Thoracic aorta (tissue), 2 donors: ENCODE measurements around the gene PDE4D. TPM values are rescaled to one million over a fixed set of nuclear protein-coding genes. Genes with fewer than 3 reads are reported as not detected.

Experiments used
- ATAC-seq: fragments of 150-250 bp; one replicate; pipeline ENCODE4 v1.8.0; 2017; ENCODE audit warnings: low read depth; ENCODE audit not compliant: insufficient number of reproducible peaks, low FRiP score
- DNase-seq: peaks from one replicate; pipeline ENCODE4 v3.0.0-alpha.2; 2020; ENCODE audit warnings: low spot score
- H3K27ac ChIP-seq, 2 donors: fragments of 200-600 bp; sonication (generic); 1 replicate in 1 of 2; 2 replicates in 1 of 2; pipeline ENCODE4 v1.5.1; 2016; ENCODE audit warnings: mild to moderate bottlenecking in 2 of 2, moderate library complexity in 2 of 2
- H3K27me3 ChIP-seq: fragments of 200-600 bp; sonication (generic); replicated peaks from 2 replicates; pipeline ENCODE4 v1.6.0; 2016; ENCODE audit warnings: mild to moderate bottlenecking; ENCODE audit not compliant: insufficient read depth
- H3K36me3 ChIP-seq: fragments of 200-600 bp; sonication (generic); one replicate; pipeline ENCODE4 v1.5.1; 2016
- H3K4me1 ChIP-seq, 2 donors: fragments of 200-600 bp; sonication (generic); 1 replicate in 1 of 2; 2 replicates in 1 of 2; pipeline versions ENCODE4 v1.5.1 to v1.6.0; 2016; ENCODE audit warnings: low read depth in 2 of 2, mild to moderate bottlenecking in 1 of 2; ENCODE audit not compliant: control insufficient read depth in 1 of 2
- H3K4me3 ChIP-seq: fragments of 200-600 bp; sonication (generic); 2 replicates; pipeline ENCODE4 v1.5.1; 2016; ENCODE audit warnings: mild to moderate bottlenecking
- H3K9me3 ChIP-seq: fragments of 200-600 bp; sonication (generic); 2 replicates; pipeline ENCODE4 v1.5.1; 2016
- total RNA-seq, 2 donors: library from RNA; depleted of rRNA; stranded (reverse); fragments of >200 nt; gene quantifications; one replicate each; pipeline versions ENCODE4 v1.1.0 to v1.2.3, GENCODE V29; 2016
- TF ChIP-seq, protein P1 (sequence below): fragments of 200-600 bp; sonication (generic); IDR thresholded peaks from one replicate; pipeline ENCODE4 v1.5.1; 2019; ENCODE audit warnings: antibody characterized with exemption

Gene PDE4D
- total RNA-seq, 2 donors from 2014 or later = 34.0 to 85.8 TPM

DNA sequence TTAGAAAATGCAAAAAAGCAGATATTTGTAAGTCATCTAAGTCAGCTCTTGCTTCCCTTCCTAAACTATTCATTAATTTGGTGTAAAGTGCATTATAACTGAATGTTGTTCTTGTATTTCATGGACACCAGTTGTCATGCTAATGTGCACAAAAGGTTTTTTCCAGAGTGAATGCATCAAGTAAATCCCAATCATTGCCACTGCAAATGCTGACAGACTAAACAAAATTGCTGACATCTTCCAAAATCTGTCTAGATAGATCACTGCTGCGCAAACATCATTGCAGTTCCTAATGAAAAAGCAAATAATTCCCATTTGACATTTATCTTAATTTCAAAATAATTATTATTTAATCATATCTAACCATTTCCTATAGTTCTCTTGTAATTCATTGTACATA is 161.7 kb downstream of the PDE4D start:
- H3K27ac ChIP-seq = no peak overlapping the region
- no peak for ATAC-seq
- no peaks in the 10 kb centered on the region for H3K27me3 ChIP-seq
- TF ChIP-seq, protein P1, sequence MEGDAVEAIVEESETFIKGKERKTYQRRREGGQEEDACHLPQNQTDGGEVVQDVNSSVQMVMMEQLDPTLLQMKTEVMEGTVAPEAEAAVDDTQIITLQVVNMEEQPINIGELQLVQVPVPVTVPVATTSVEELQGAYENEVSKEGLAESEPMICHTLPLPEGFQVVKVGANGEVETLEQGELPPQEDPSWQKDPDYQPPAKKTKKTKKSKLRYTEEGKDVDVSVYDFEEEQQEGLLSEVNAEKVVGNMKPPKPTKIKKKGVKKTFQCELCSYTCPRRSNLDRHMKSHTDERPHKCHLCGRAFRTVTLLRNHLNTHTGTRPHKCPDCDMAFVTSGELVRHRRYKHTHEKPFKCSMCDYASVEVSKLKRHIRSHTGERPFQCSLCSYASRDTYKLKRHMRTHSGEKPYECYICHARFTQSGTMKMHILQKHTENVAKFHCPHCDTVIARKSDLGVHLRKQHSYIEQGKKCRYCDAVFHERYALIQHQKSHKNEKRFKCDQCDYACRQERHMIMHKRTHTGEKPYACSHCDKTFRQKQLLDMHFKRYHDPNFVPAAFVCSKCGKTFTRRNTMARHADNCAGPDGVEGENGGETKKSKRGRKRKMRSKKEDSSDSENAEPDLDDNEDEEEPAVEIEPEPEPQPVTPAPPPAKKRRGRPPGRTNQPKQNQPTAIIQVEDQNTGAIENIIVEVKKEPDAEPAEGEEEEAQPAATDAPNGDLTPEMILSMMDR = no peak
- H3K9me3 ChIP-seq = no peaks in the 10 kb centered on the region
- H3K36me3 ChIP-seq = no peaks in the 10 kb centered on the region
- DNase-seq = no peak
- no peak overlapping the region for H3K4me3 ChIP-seq
- H3K4me1 ChIP-seq = no peaks in the 10 kb centered on the region

DNA sequence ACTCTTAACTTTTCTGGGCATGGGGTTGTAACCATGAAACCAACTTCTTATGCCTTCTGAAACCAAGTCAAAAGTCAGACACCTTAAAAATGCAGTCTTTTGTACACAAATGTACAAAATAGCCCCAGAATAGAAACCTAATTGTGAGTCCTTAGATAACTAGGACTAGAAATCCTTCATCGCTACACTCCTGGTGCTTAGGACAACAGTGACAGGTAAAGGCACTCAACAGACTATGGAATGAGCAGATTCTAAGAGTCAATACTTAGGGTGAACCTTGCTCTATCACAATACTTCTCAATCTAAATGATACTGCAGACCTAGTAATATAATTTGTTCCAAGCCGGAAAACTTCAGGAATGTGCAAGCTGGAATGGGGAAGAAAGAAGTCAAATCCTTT is 163.7 kb downstream of the PDE4D start:
- no peak overlapping the region for H3K4me3 ChIP-seq
- ATAC-seq (no peak), DNase-seq (no peak)
- no peaks in the 10 kb centered on the region for H3K27me3 ChIP-seq
- H3K27ac ChIP-seq = no peak overlapping the region
- H3K36me3 ChIP-seq = no peaks in the 10 kb centered on the region
- no peaks in the 10 kb centered on the region for H3K4me1 ChIP-seq
- no peaks in the 10 kb centered on the region for H3K9me3 ChIP-seq
- TF ChIP-seq, protein P1 = no peak

DNA sequence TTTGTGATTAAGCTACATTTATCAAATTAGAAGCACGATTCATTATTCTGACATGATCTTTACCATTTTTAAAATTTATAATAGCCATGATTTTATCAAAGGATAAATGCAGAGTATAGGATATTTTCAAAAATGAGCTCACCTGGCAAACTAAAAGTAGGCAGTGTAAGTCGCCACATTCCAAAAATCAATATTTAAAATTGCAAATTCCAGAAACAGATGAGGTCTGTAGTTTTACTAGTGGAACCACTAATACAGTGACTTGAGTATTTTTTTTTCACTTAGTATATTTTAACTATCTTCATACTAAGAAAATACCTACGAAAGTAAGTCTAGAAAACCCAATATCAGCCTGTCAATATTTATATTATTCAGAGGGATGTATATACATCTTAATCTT is 164.2 kb downstream of the PDE4D start:
- no peak for DNase-seq
- Histone ChIP-seq H3K36me3 (no peaks in the 10 kb centered on the region), H3K27ac (no peak overlapping the region), H3K27me3 (no peaks in the 10 kb centered on the region), H3K9me3 (no peaks in the 10 kb centered on the region), H3K4me1 (no peaks in the 10 kb centered on the region), H3K4me3 (no peak overlapping the region)
- TF ChIP-seq, protein P1 = no peak
- no peak for ATAC-seq

DNA sequence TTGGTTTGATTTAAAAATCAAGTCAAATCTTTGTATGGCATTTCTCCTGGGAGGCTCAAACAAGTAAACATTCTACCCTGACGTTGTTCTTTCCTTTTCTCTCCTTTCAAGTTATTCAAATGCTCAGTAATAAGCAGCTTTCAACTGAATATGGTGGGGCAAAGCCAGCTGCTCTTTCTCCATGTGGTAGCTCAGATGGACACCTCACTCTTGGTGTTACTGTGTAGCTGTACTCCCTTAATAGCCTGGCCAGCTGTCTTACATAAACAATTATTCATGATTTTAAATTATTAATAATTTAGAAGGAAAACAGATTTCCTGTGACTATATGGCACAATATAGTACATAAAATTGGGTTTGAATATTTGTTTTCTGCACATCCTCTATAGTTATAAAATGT is 165.2 kb downstream of the PDE4D start:
- no peaks in the 10 kb centered on the region for H3K27me3 ChIP-seq
- no peaks in the 10 kb centered on the region for H3K4me1 ChIP-seq
- H3K36me3 ChIP-seq = no peaks in the 10 kb centered on the region
- TF ChIP-seq, protein P1 = no peak
- H3K9me3 ChIP-seq = no peaks in the 10 kb centered on the region
- ATAC-seq (no peak), DNase-seq (no peak)
- no peak overlapping the region for H3K4me3 ChIP-seq
- H3K27ac ChIP-seq = no peak overlapping the region

DNA sequence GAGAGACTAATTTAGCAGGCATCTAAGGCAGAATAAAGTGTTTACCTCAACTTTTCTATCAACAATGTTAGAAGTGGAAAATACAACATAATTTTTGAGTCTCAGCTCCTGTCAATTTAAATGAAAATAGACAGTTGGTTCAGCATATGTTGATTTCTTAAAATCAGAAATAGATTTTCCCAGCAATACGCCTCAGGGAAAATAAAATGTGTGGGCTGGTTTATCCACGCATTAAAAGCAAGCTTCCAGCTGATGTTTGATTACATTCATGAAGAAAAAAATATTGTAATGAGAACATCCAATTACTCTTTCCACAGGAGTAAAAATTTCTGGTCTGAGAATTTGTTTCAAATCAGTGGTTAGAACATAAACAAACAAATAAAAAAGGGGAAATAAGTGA is 166.3 kb downstream of the PDE4D start:
- TF ChIP-seq, protein P1 = no peak
- Histone ChIP-seq H3K4me1 (no peaks in the 10 kb centered on the region), H3K27ac (no peak overlapping the region), H3K9me3 (no peaks in the 10 kb centered on the region), H3K36me3 (no peaks in the 10 kb centered on the region), H3K27me3 (no peaks in the 10 kb centered on the region), H3K4me3 (no peak overlapping the region)
- ATAC-seq (no peak), DNase-seq (no peak)
